Spleen (tissue), 7 donors: ENCODE measurements around the gene USP34.

Experiments used
- CTCF ChIP-seq, 11 experiments: fragments of 200-600 bp in 7 of 11; fragments of 450-650 bp in 4 of 11; sonication (generic) in 4 of 11; IDR thresholded peaks in 8 of 11; conservative IDR thresholded peaks in 3 of 11; 1 replicate in 7 of 11; 2 replicates in 4 of 11; pipeline versions ENCODE4 v1.4.0 to v1.8.0; 2016 to 2021; ENCODE audit warnings: antibody characterized with exemption in 11 of 11, inconsistent platforms in 4 of 11, mild to moderate bottlenecking in 1 of 11
- POLR2A ChIP-seq, 3 donors: fragments of 450-650 bp; IDR thresholded peaks; one replicate each; pipeline ENCODE4 v1.5.1; 2017; ENCODE audit warnings: antibody characterized with exemption in 3 of 3, mild to moderate bottlenecking in 1 of 3
- POLR2AphosphoS5 ChIP-seq, 3 donors: sonication (generic); formaldehyde crosslinking; IDR thresholded peaks; one replicate each; pipeline ENCODE4 v1.5.1; 2017; ENCODE audit warnings: antibody characterized with exemption in 3 of 3
- donor health status: DM: no; HTN: no; CAD: no; lungs with moderate emphysema.
- donor health status: DM: no; HTN: no; CAD: no.
- donor health status: DM: no; HTN: no; CAD: no.

- TF ChIP-seq CTCF (IDR thresholded peaks at IDR 0.05 in 8 of 11, conservative IDR thresholded peaks at IDR 0.05 in 3 of 11) (no peak), POLR2A (IDR thresholded peaks at IDR 0.05) (no peak), POLR2AphosphoS5 (IDR thresholded peaks at IDR 0.05) (no peak)
These were observed 218.9 kb downstream of the USP34 start for GRCh38 chr2:61252031-61252430.
